CD4-positive, alpha-beta T cell treated with Interferon alpha-2 for 1 hour (primary cell): ENCODE measurements around the gene EID3.
"Not testable (repeated sequence)": the region's sequence is repeated elsewhere in the genome, so short reads cannot be mapped to it uniquely, and the experiment has no call there.

Experiments
- DNase-seq, 2 donors: peaks; one replicate each; pipeline ENCODE4 v3.0.0-alpha.2; 2020 to 2022

EID3 gene

GRCh38 chr12:104290855-104291254 is 12.7 kb upstream of the EID3 start:
- DNase-seq = no peak

GRCh38 chr12:104291867-104292524 is 11.5 kb upstream of the EID3 start:
- DNase-seq = no peak

- DNase-seq = no peak
Measured at GRCh38 chr12:104292872-104293794, 10.4 kb upstream of the EID3 start.

- DNase-seq = not testable (repeated sequence)
Measured at GRCh38 chr12:104294158-104294859, 9.2 kb upstream of the EID3 start.

- DNase-seq = no peak
Measured at GRCh38 chr12:104294927-104295668, 8.4 kb upstream of the EID3 start.

GRCh38 chr12:104295954-104296353 is 7.6 kb upstream of the EID3 start:
- no peak for DNase-seq

GRCh38 chr12:104296718-104297117 is 6.8 kb upstream of the EID3 start:
- no peak for DNase-seq

- no peak for DNase-seq
Measured at GRCh38 chr12:104297477-104298113, 5.9 kb upstream of the EID3 start.

- DNase-seq = no peak
Measured at GRCh38 chr12:104299842-104300481, 3.6 kb upstream of the EID3 start.

GRCh38 chr12:104304261-104305009 is 896 bp downstream of the EID3 start:
- no peak for DNase-seq

GRCh38 chr12:104305349-104305748 is 1.8 kb downstream of the EID3 start:
- DNase-seq = no peak

GRCh38 chr12:104306376-104306775 is 2.8 kb downstream of the EID3 start:
- no peak for DNase-seq

GRCh38 chr12:104306943-104307654 is 3.6 kb downstream of the EID3 start:
- DNase-seq = no peak

GRCh38 chr12:104307655-104308000 is 4.1 kb downstream of the EID3 start:
- DNase-seq = no peak

GRCh38 chr12:104309446-104309993 is 6.0 kb downstream of the EID3 start:
- no peak for DNase-seq

GRCh38 chr12:104310751-104311633 is 7.5 kb downstream of the EID3 start:
- no peak for DNase-seq

- no peak for DNase-seq
Measured at GRCh38 chr12:104312202-104312601, 8.7 kb downstream of the EID3 start.

GRCh38 chr12:104312654-104313053 is 9.1 kb downstream of the EID3 start:
- DNase-seq = no peak
